HepG2 (cell line): ENCODE data around the gene RPRD2. TPM values are rescaled to one million over a fixed set of nuclear protein-coding genes. Genes with fewer than 3 reads are reported as not detected.
A peak's percentile ranks its signal among the peaks of the same experiment; 100 is the strongest.

Experiments
- GZF1 ChIP-seq: sonication (generic); formaldehyde crosslinking; IDR thresholded peaks from 2 replicates; pipeline ENCODE4 v1.5.1; 2020; ENCODE audit warnings: mild to moderate bottlenecking, missing genetic modification reagents
- HMG20A ChIP-seq: IDR thresholded peaks from 2 replicates; pipeline ENCODE4 v1.6.1; 2016; ENCODE audit warnings: borderline replicate concordance
- KDM5B ChIP-seq: sonication (generic); formaldehyde crosslinking; IDR thresholded peaks from 2 replicates; pipeline ENCODE4 v1.4.0; 2020; ENCODE audit warnings: missing genetic modification reagents, mild to moderate bottlenecking, borderline replicate concordance
- MAX ChIP-seq: IDR thresholded peaks from 2 replicates; pipeline ENCODE4 v1.6.1; 2012; ENCODE audit warnings: inconsistent platforms
- REST ChIP-seq, 2 experiments: IDR thresholded peaks; 2 replicates each; pipeline ENCODE4 v1.6.1; 2011 to 2012; ENCODE audit warnings: low read length in 2 of 2, borderline replicate concordance in 1 of 2, low read depth in 1 of 2, mild to moderate bottlenecking in 1 of 2, moderate library complexity in 1 of 2
- SP140L ChIP-seq: sonication (generic); formaldehyde crosslinking; IDR thresholded peaks from 2 replicates; pipeline ENCODE4 v1.4.0; 2020; ENCODE audit warnings: missing genetic modification reagents, borderline replicate concordance
- TOPORS ChIP-seq: sonication (generic); formaldehyde crosslinking; IDR thresholded peaks from 2 replicates; pipeline ENCODE4 v1.8.0; 2023; ENCODE audit warnings: mild to moderate bottlenecking, missing genetic modification reagents
- ZFYVE20 ChIP-seq: sonication (generic); formaldehyde crosslinking; IDR thresholded peaks from 2 replicates; pipeline ENCODE4 v1.8.0; 2023; ENCODE audit warnings: low read depth, mild to moderate bottlenecking, moderate library complexity, missing genetic modification reagents, borderline replicate concordance
- ZNF138 ChIP-seq: sonication (generic); formaldehyde crosslinking; IDR thresholded peaks from 2 replicates; pipeline ENCODE4 v1.5.0; 2020; ENCODE audit warnings: mild to moderate bottlenecking, low read depth, missing genetic modification reagents
- ZNF18 ChIP-seq: sonication (generic); formaldehyde crosslinking; IDR thresholded peaks from 2 replicates; pipeline ENCODE4 v1.8.0; 2022; ENCODE audit warnings: mild to moderate bottlenecking, missing genetic modification reagents; ENCODE audit not compliant: insufficient replicate concordance
- ZNF207 ChIP-seq: fragments of 450-650 bp; IDR thresholded peaks from 2 replicates; pipeline ENCODE4 v1.6.1; 2016; ENCODE audit warnings: antibody characterized with exemption, borderline replicate concordance
- ZNF232 ChIP-seq: sonication (generic); formaldehyde crosslinking; IDR thresholded peaks from 2 replicates; pipeline ENCODE4 v1.4.0; 2020; ENCODE audit warnings: missing genetic modification reagents, borderline replicate concordance
- ZNF253 ChIP-seq: sonication (generic); formaldehyde crosslinking; IDR thresholded peaks from 2 replicates; pipeline ENCODE4 v1.8.0; 2022; ENCODE audit warnings: mild to moderate bottlenecking, missing genetic modification reagents, borderline replicate concordance
- ZNF484 ChIP-seq: sonication (generic); formaldehyde crosslinking; IDR thresholded peaks from 2 replicates; pipeline ENCODE4 v1.5.1; 2020; ENCODE audit warnings: mild to moderate bottlenecking, low read depth, missing genetic modification reagents, borderline replicate concordance
- ZNF770 ChIP-seq: sonication (generic); formaldehyde crosslinking; IDR thresholded peaks from 2 replicates; pipeline ENCODE4 v1.5.0; 2020; ENCODE audit warnings: mild to moderate bottlenecking, missing genetic modification reagents
- ZSCAN22 ChIP-seq: sonication (generic); formaldehyde crosslinking; IDR thresholded peaks from 2 replicates; pipeline ENCODE4 v1.4.0; 2020; ENCODE audit warnings: mild to moderate bottlenecking, missing genetic modification reagents
- polyA plus RNA-seq, 8 experiments: library from polyadenylated mRNA; depleted of rRNA in 3 of 8; stranded (reverse) in 7 of 8; unstranded in 1 of 8; fragments of >200 nt; fragmentation: Illumina TruSeq in 4 of 8; extraction: Trizol in 4 of 8; gene quantifications; 2 replicates each; pipeline versions ENCODE4 v1.2.1 to v1.2.3, GENCODE V29; 2011 to 2016; ENCODE audit warnings: low read depth in 4 of 8, missing spikeins in 1 of 8, mixed read lengths in 1 of 8; ENCODE audit not compliant: insufficient read depth in 1 of 8
- total RNA-seq, 5 experiments: library from RNA; depleted of rRNA; stranded (reverse); fragments of >200 nt; fragmentation: Illumina TruSeq; extraction: Trizol; gene quantifications; 2 replicates each; pipeline ENCODE4 v1.2.3, GENCODE V29; 2016; ENCODE audit warnings: low read depth in 1 of 5

Gene RPRD2
- total and polyA plus RNA-seq, 2 of the 13 experiments (the other 11 are each of a cell fraction or from before 2014, with no cell fraction given): 8.0 to 8.9 TPM

GRCh38 chr1:150364231-150365003 lies 470 bp downstream of the RPRD2 start (continued):
- TF ChIP-seq REST (IDR thresholded peaks at IDR 0.05; ENCODE audit: borderline replicate concordance in 1 of 2, low read depth in 1 of 2, low read length in 2 of 2) (peak in 1 of 2 experiments; percentile 29; a peak in 1 of 4 replicates), HMG20A (0 out of 2 replicates have a peak, but pooled peaks have one; percentile 39), ZNF138 (0 out of 2 replicates have a peak, but pooled peaks have one; percentile 15), ZNF232 (0 out of 2 replicates have a peak, but pooled peaks have one; percentile 38), ZNF207 (no peak), ZSCAN22 (no peak), GZF1 (CRISPR knock-in tag) (no peak), ZNF770 (CRISPR knock-in tag) (peak; percentile 54; the same call in 1 of the 2 replicates), ZNF253 (CRISPR knock-in tag) (peak; percentile 81; the same call in 1 of the 2 replicates), ZNF484 (CRISPR knock-in tag) (no peak), MAX (peak; percentile 70; the same call in 1 of the 2 replicates), SP140L (CRISPR knock-in tag) (no peak), ZFYVE20 (CRISPR knock-in tag) (no peak), ZNF18 (peak; percentile 59), KDM5B (CRISPR knock-in tag) (0 out of 2 replicates have a peak, but pooled peaks have one; percentile 16), TOPORS (CRISPR knock-in tag) (no peak)
